Activated naive CD4-positive, alpha-beta T cell treated with anti-CD3 and anti-CD28 coated beads, Interleukin-2, amount 50 U/mL, for 24 hours (primary cell): ENCODE data around the gene RNF8.
"Not testable (repeated sequence)": the region's sequence is repeated elsewhere in the genome, so short reads cannot be mapped to it uniquely, and the experiment has no call there.

ENCODE experiments used
- H3K27ac Mint-ChIP-seq: one replicate; pipeline ENCODE4 v1.8.0; 2021; ENCODE audit warnings: mild to moderate bottlenecking, mixed read lengths
- H3K27me3 Mint-ChIP-seq: one replicate; pipeline ENCODE4 v1.8.0; 2021; ENCODE audit warnings: mixed read lengths
- H3K36me3 Mint-ChIP-seq: one replicate; pipeline ENCODE4 v1.8.0; 2021; ENCODE audit warnings: mixed read lengths
- H3K4me1 Mint-ChIP-seq: one replicate; pipeline ENCODE4 v1.8.0; 2021; ENCODE audit warnings: mixed read lengths
- H3K4me3 Mint-ChIP-seq: one replicate; pipeline ENCODE4 v1.8.0; 2021; ENCODE audit warnings: mild to moderate bottlenecking, mixed read lengths
- H3K9me3 Mint-ChIP-seq: one replicate; pipeline ENCODE4 v1.8.0; 2021; ENCODE audit warnings: mixed read lengths

The RNF8 gene

GRCh38 chr6:37396571-37397180 is 42.9 kb downstream of the RNF8 start:
- H3K27me3 Mint-ChIP-seq = no peaks in the 10 kb centered on the region
- no peaks in the 10 kb centered on the region for H3K9me3 Mint-ChIP-seq
- H3K4me3 Mint-ChIP-seq = no peak overlapping the region
- H3K4me1 Mint-ChIP-seq = no peaks in the 10 kb centered on the region
- no peak overlapping the region for H3K27ac Mint-ChIP-seq
- H3K36me3 Mint-ChIP-seq = no peaks in the 10 kb centered on the region

- no peaks in the 10 kb centered on the region for H3K36me3 Mint-ChIP-seq
- no peaks in the 10 kb centered on the region for H3K27me3 Mint-ChIP-seq
- H3K4me1 Mint-ChIP-seq = no peaks in the 10 kb centered on the region
- no peaks in the 10 kb centered on the region for H3K9me3 Mint-ChIP-seq
- no peak overlapping the region for H3K27ac Mint-ChIP-seq
- H3K4me3 Mint-ChIP-seq = no peak overlapping the region
These were observed 45.3 kb downstream of the RNF8 start for GRCh38 chr6:37399131-37399530.

- no peaks in the 10 kb centered on the region for H3K9me3 Mint-ChIP-seq
- no peak overlapping the region for H3K4me3 Mint-ChIP-seq
- H3K36me3 Mint-ChIP-seq = no peaks in the 10 kb centered on the region
- H3K27me3 Mint-ChIP-seq = no peaks in the 10 kb centered on the region
- H3K27ac Mint-ChIP-seq = no peak overlapping the region
- no peaks in the 10 kb centered on the region for H3K4me1 Mint-ChIP-seq
These were observed 46.2 kb downstream of the RNF8 start for GRCh38 chr6:37399795-37400490.

GRCh38 chr6:37401658-37402057 is 47.9 kb downstream of the RNF8 start:
- not testable (repeated sequence) for H3K4me1 Mint-ChIP-seq, H3K27me3 Mint-ChIP-seq, H3K9me3 Mint-ChIP-seq, H3K4me3 Mint-ChIP-seq, H3K36me3 Mint-ChIP-seq, H3K27ac Mint-ChIP-seq

- no peak overlapping the region for H3K27ac Mint-ChIP-seq
- no peaks in the 10 kb centered on the region for H3K4me1 Mint-ChIP-seq
- H3K4me3 Mint-ChIP-seq = no peak overlapping the region
- no peaks in the 10 kb centered on the region for H3K36me3 Mint-ChIP-seq
- no peaks in the 10 kb centered on the region for H3K27me3 Mint-ChIP-seq
- H3K9me3 Mint-ChIP-seq = no peaks in the 10 kb centered on the region
These were observed 53.1 kb downstream of the RNF8 start for GRCh38 chr6:37406726-37407341.

- no peaks in the 10 kb centered on the region for H3K36me3 Mint-ChIP-seq
- no peaks in the 10 kb centered on the region for H3K4me1 Mint-ChIP-seq
- H3K27ac Mint-ChIP-seq = no peak overlapping the region
- no peak overlapping the region for H3K4me3 Mint-ChIP-seq
- no peaks in the 10 kb centered on the region for H3K27me3 Mint-ChIP-seq
- H3K9me3 Mint-ChIP-seq = no peaks in the 10 kb centered on the region
These were observed 54.2 kb downstream of the RNF8 start for GRCh38 chr6:37407948-37408347.

GRCh38 chr6:37409501-37409900 is 55.7 kb downstream of the RNF8 start:
- no peak overlapping the region for H3K4me3 Mint-ChIP-seq
- no peak overlapping the region for H3K27ac Mint-ChIP-seq
- H3K4me1 Mint-ChIP-seq = no peaks in the 10 kb centered on the region
- no peaks in the 10 kb centered on the region for H3K27me3 Mint-ChIP-seq
- H3K9me3 Mint-ChIP-seq = no peaks in the 10 kb centered on the region
- no peaks in the 10 kb centered on the region for H3K36me3 Mint-ChIP-seq

- no peak overlapping the region for H3K27ac Mint-ChIP-seq
- no peaks in the 10 kb centered on the region for H3K9me3 Mint-ChIP-seq
- H3K4me1 Mint-ChIP-seq = no peaks in the 10 kb centered on the region
- no peaks in the 10 kb centered on the region for H3K36me3 Mint-ChIP-seq
- no peaks in the 10 kb centered on the region for H3K27me3 Mint-ChIP-seq
- H3K4me3 Mint-ChIP-seq = no peak overlapping the region
These were observed 63.6 kb downstream of the RNF8 start for GRCh38 chr6:37417393-37417792.

- Mint-ChIP-seq H3K4me3 (no peak overlapping the region), H3K27me3 (no peaks in the 10 kb centered on the region), H3K27ac (no peak overlapping the region), H3K9me3 (no peaks in the 10 kb centered on the region), H3K36me3 (no peaks in the 10 kb centered on the region), H3K4me1 (no peaks in the 10 kb centered on the region)
These were observed 64.9 kb downstream of the RNF8 start for GRCh38 chr6:37418722-37419121.

- Mint-ChIP-seq H3K4me3 (no peak overlapping the region), H3K36me3 (peaks cover 3% of the 10 kb centered on the region), H3K27me3 (no peaks in the 10 kb centered on the region), H3K4me1 (no peaks in the 10 kb centered on the region), H3K27ac (peak overlapping the region; percentile 63), H3K9me3 (no peaks in the 10 kb centered on the region)
These were observed 72.5 kb downstream of the RNF8 start for GRCh38 chr6:37426058-37426944.

GRCh38 chr6:37426945-37427510 is 73.2 kb downstream of the RNF8 start:
- peaks cover under 1% of the 10 kb centered on the region for H3K4me1 Mint-ChIP-seq
- H3K9me3 Mint-ChIP-seq = no peaks in the 10 kb centered on the region
- H3K36me3 Mint-ChIP-seq = peaks cover 3% of the 10 kb centered on the region
- H3K27ac Mint-ChIP-seq = no peak overlapping the region
- H3K27me3 Mint-ChIP-seq = no peaks in the 10 kb centered on the region
- no peak overlapping the region for H3K4me3 Mint-ChIP-seq

GRCh38 chr6:37429352-37429750 is 75.6 kb downstream of the RNF8 start:
- Mint-ChIP-seq H3K4me1 (peaks cover 13% of the 10 kb centered on the region), H3K27ac (no peak overlapping the region), H3K9me3 (no peaks in the 10 kb centered on the region), H3K36me3 (peaks cover 3% of the 10 kb centered on the region), H3K4me3 (no peak overlapping the region), H3K27me3 (no peaks in the 10 kb centered on the region)

GRCh38 chr6:37432590-37432915 is 78.8 kb downstream of the RNF8 start:
- H3K4me3 Mint-ChIP-seq = peak overlapping the region; percentile 95
- H3K36me3 Mint-ChIP-seq = peaks cover 7% of the 10 kb centered on the region
- H3K4me1 Mint-ChIP-seq = peaks cover 42% of the 10 kb centered on the region
- H3K9me3 Mint-ChIP-seq = no peaks in the 10 kb centered on the region
- H3K27ac Mint-ChIP-seq = peak overlapping the region; percentile 98
- no peaks in the 10 kb centered on the region for H3K27me3 Mint-ChIP-seq

- Mint-ChIP-seq H3K4me1 (peaks cover 47% of the 10 kb centered on the region), H3K27ac (peak within 1 kb of the TSS; percentile 98), H3K27me3 (no peaks in the 10 kb centered on the region), H3K36me3 (peaks cover 10% of the 10 kb centered on the region), H3K9me3 (no peaks in the 10 kb centered on the region), H3K4me3 (peak within 1 kb of the TSS; percentile 95)
These were observed 79.3 kb downstream of the RNF8 start, which contains the start of gene CMTR1 for GRCh38 chr6:37432916-37433656. Gene CMTR1, plus strand, starts transcription at chr6:37433221. Its CDS starts 2,409 bp downstream, at chr6:37435630.
